Erythroblast (primary cell): Measurements from ENCODE around the gene DCAF4.

Source experiments
- GATA1 ChIP-seq: IDR thresholded peaks from 2 replicates; pipeline ENCODE4 v1.6.1; 2011; ENCODE audit warnings: low read depth, mild to moderate bottlenecking, control low read depth, low read length, moderate library complexity
- POLR2A ChIP-seq: IDR thresholded peaks from 2 replicates; pipeline ENCODE4 v1.6.1; 2011; ENCODE audit warnings: mild to moderate bottlenecking, low read length

DNA sequence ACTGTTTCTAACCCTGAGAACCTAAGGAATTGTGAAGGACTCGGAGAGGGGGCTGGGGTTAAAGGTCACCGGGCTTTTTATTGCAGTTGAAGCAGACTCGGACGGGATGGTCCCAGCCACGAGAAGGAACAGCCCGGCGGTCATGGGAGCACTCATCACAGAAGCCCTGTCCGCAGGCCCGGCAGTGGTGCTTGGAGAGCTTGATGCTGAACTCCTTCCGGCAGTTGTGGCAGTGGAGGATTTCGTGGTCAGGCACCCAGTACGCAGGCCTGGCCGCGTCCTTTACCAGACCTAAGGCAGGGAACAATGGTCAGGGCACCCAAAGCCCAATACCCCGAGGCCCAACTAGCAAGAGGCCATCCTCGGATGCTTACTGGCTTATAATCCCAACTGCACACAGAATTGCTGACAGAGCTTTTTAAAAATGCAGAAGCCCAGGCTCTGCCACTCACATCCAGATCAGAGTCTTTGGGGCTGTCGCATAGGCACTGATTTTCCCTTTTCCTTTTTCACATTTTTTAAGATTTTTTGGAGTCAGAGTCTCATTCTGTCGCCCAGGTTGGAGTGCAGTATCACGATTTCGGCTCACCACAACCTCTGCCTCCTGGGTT, 44.7 kb downstream of the DCAF4 start:
- TF ChIP-seq POLR2A (no peak), GATA1 (no peak)
